A549 (cell line): ENCODE measurements around the gene KAT2A. TPM values are rescaled to one million over a fixed set of nuclear protein-coding genes. Genes with fewer than 3 reads are reported as not detected.
A peak's percentile ranks its signal among the peaks of the same experiment; 100 is the strongest.
"Not testable (repeated sequence)": the region's sequence is repeated elsewhere in the genome, so short reads cannot be mapped to it uniquely, and the experiment has no call there.

Experiments used
- ATAC-seq, 2 experiments: fragments of 200-7000 bp in 1 of 2; fragments of >200 bp in 1 of 2; cut with Nextera tagmentation in 1 of 2; cut with Tn5 transposase in 1 of 2; 3 replicates each; pipeline versions ENCODE4 v1.8.0 to v1.9.1; 2018 to 2020; ENCODE audit warnings: mild to moderate bottlenecking in 1 of 2, moderate library complexity in 1 of 2
- CTCF ChIA-PET: fragments of 300-600 bp; sonication (Branson Sonifier 250); formaldehyde crosslinking; extraction: SDS; loops from one replicate; lab custom pipeline; 2021; ENCODE audit warnings: antibody characterized with exemption, inconsistent platforms; lab: Yijun Ruan, JAX
- POLR2A ChIA-PET: fragments of 350-600 bp; formaldehyde crosslinking; extraction: SDS; loops from one replicate; lab custom pipeline; 2021; ENCODE audit warnings: antibody characterized with exemption, inconsistent platforms; lab: Yijun Ruan, JAX
- DNase-seq, 2 experiments: peaks; one replicate each; pipeline versions ENCODE4 v3.0.0 to v3.0.0-alpha.2; 2011 to 2016; ENCODE audit warnings: low read depth in 1 of 2, low spot score in 1 of 2
- FAIRE-seq: peaks from 2 replicates; lab custom pipeline; 2011; peaks lifted over from hg19 to GRCh38; lab: Jason Lieb, UNC
- H3K27ac ChIP-seq, 2 experiments: fragments of >200 bp; sonication (Bioruptor Twin); formaldehyde crosslinking; 3 replicates each; pipeline ENCODE4 v1.5.1; 2016 to 2017
- H3K4me1 ChIP-seq: fragments of >200 bp; sonication (Bioruptor Twin); formaldehyde crosslinking; 3 replicates; pipeline ENCODE4 v1.6.1; 2016
- H3K4me2 ChIP-seq: fragments of >200 bp; sonication (Bioruptor Twin); formaldehyde crosslinking; 3 replicates; pipeline ENCODE4 v1.6.1; 2016
- H3K4me3 ChIP-seq: fragments of >200 bp; sonication (Bioruptor Twin); formaldehyde crosslinking; 3 replicates; pipeline ENCODE4 v1.5.1; 2016
- H3K9me3 ChIP-seq: fragments of >200 bp; sonication (Bioruptor Twin); formaldehyde crosslinking; 3 replicates; pipeline ENCODE4 v1.6.1; 2016
- CBX8 ChIP-seq: fragments of 200-600 bp; sonication (generic); IDR thresholded peaks from 2 replicates; pipeline ENCODE4 v1.6.1; 2016
- CEBPB ChIP-seq, 2 experiments: fragments of >200 bp in 1 of 2; sonication (Bioruptor Twin) in 1 of 2; formaldehyde crosslinking in 1 of 2; IDR thresholded peaks; 2 replicates each; pipeline ENCODE4 v1.6.1; 2012 to 2016
- CHD4 ChIP-seq: fragments of 200-600 bp; sonication (generic); IDR thresholded peaks from 2 replicates; pipeline ENCODE4 v1.6.1; 2016; ENCODE audit warnings: antibody characterized with exemption, mild to moderate bottlenecking, borderline replicate concordance
- EHMT2 ChIP-seq: fragments of 200-600 bp; sonication (generic); IDR thresholded peaks from 2 replicates; pipeline ENCODE4 v1.6.1; 2016; ENCODE audit warnings: antibody characterized with exemption, low read depth, mild to moderate bottlenecking, moderate library complexity
- ESRRA ChIP-seq: fragments of 150-350 bp; IDR thresholded peaks from 2 replicates; pipeline ENCODE4 v1.6.1; 2014; ENCODE audit warnings: mild to moderate bottlenecking, low read length, borderline replicate concordance
- FOSB ChIP-seq: fragments of 250-450 bp; sonication (Bioruptor Pico); IDR thresholded peaks from 2 replicates; pipeline ENCODE4 v1.5.0; 2020; ENCODE audit warnings: mild to moderate bottlenecking, moderate library complexity
- FOXS1 ChIP-seq: fragments of 250-450 bp; sonication (Bioruptor Pico); IDR thresholded peaks from 2 replicates; pipeline ENCODE4 v1.5.0; 2020; ENCODE audit warnings: mild to moderate bottlenecking, moderate library complexity
- HOXB5 ChIP-seq: fragments of 250-450 bp; sonication (Bioruptor Pico); IDR thresholded peaks from 2 replicates; pipeline ENCODE4 v1.5.0; 2020; ENCODE audit warnings: mild to moderate bottlenecking, moderate library complexity
- KDM1A ChIP-seq: fragments of 200-600 bp; sonication (generic); IDR thresholded peaks from 2 replicates; pipeline ENCODE4 v1.6.1; 2016; ENCODE audit warnings: low read depth, mild to moderate bottlenecking
- MYC ChIP-seq: IDR thresholded peaks from 2 replicates; pipeline ENCODE4 v1.6.1; 2012; ENCODE audit warnings: mild to moderate bottlenecking, inconsistent platforms, low read length, improper control_type of control experiment, borderline replicate concordance
- NPAS2 ChIP-seq: fragments of 250-450 bp; sonication (Bioruptor Pico); IDR thresholded peaks from 2 replicates; pipeline ENCODE4 v1.8.0; 2022; ENCODE audit warnings: mild to moderate bottlenecking, moderate library complexity, borderline replicate concordance
- NR3C1 ChIP-seq: fragments of >200 bp; sonication (Bioruptor Twin); formaldehyde crosslinking; IDR thresholded peaks from 3 replicates; pipeline ENCODE4 v1.6.1; 2017
- RFX5 ChIP-seq: fragments of 450-650 bp; IDR thresholded peaks from 2 replicates; pipeline ENCODE4 v1.7.1; 2014; ENCODE audit warnings: antibody characterized with exemption, mild to moderate bottlenecking, moderate library complexity
- RNF2 ChIP-seq: fragments of 200-600 bp; sonication (generic); IDR thresholded peaks from 2 replicates; pipeline ENCODE4 v1.6.1; 2016; ENCODE audit warnings: low read depth, mild to moderate bottlenecking, antibody characterized with exemption, moderate library complexity, borderline replicate concordance
- SMC3 ChIP-seq: fragments of >200 bp; sonication (Bioruptor Twin); formaldehyde crosslinking; IDR thresholded peaks from 3 replicates; pipeline ENCODE4 v1.6.1; 2018; ENCODE audit warnings: inconsistent platforms
- TFCP2L1 ChIP-seq: fragments of 250-450 bp; sonication (Bioruptor Pico); IDR thresholded peaks from 2 replicates; pipeline ENCODE4 v1.5.0; 2021; ENCODE audit warnings: mild to moderate bottlenecking
- WGBS: methylation state at CpG from one replicate; pipeline ENCODE4 v1.1.6; 2017; ENCODE audit errors: missing lambda C conversion rate; 5-methylcytosine and 5-hydroxymethylcytosine counted together
- polyA plus RNA-seq, 4 experiments: library from polyadenylated mRNA; depleted of rRNA in 3 of 4; stranded (reverse); fragments of >200 nt; fragmentation: RNase III in 1 of 4; extraction: RNeasy Plus Mini Kit Qiagen cat#74134 plus additional on column Dnase treatment in 1 of 4; gene quantifications; 2 replicates in 3 of 4; 3 replicates in 1 of 4; pipeline ENCODE4 v1.2.3, GENCODE V29; 2011 to 2017
- TF ChIP-seq, protein P1 (sequence below): fragments of 450-650 bp; IDR thresholded peaks from 2 replicates; pipeline ENCODE4 v1.6.1; 2014; ENCODE audit warnings: antibody characterized with exemption
- TF ChIP-seq, protein P2 (sequence below): fragments of >200 bp; sonication (Bioruptor Twin); formaldehyde crosslinking; IDR thresholded peaks from 3 replicates; pipeline ENCODE4 v1.6.1; 2016
- TF ChIP-seq, protein P3 (sequence below): fragments of 250-450 bp; sonication (Bioruptor Pico); IDR thresholded peaks from 2 replicates; pipeline ENCODE4 v1.5.0; 2020; ENCODE audit warnings: low read depth, mild to moderate bottlenecking, moderate library complexity
- TF ChIP-seq, protein P4 (sequence below): IDR thresholded peaks from 2 replicates; pipeline ENCODE4 v1.6.1; 2012; ENCODE audit warnings: low read depth, borderline replicate concordance

Gene KAT2A
- polyA plus RNA-seq, 2 of the 4 experiments (the other 2 are of a cell fraction): 42.2 to 68.1 TPM

DNA sequence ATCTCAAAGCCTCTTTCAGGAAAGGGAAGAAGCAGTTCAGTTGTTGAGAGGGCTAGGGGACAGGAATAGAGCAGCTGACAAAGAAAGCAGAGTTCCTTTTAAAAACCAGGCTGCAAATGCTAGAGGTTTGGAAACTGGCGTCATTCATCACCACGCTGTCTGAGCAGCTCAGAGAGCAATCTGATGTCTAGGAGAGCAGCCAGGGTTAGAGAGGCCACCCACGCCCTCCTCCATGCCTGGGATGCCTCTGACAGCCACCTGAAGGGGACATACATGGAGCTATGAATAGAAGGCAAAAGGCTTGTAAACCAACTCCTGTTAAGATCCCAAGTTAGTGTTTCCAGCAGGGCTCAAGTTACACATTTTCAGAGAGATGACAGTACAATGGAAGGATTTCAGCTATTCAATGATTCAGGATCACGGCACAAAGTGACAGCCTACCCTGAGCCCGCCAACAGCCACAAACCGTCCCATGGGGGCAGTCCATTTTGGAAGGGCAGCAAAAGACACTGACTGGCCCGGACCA is 21.3 kb upstream of the KAT2A start (continued):
- TF ChIP-seq NR3C1: no peak
- no peak for TF ChIP-seq HOXB5 (CRISPR knock-in tag)
- no peak for TF ChIP-seq SMC3
- TF ChIP-seq RNF2: no peak
- TF ChIP-seq, protein P1, sequence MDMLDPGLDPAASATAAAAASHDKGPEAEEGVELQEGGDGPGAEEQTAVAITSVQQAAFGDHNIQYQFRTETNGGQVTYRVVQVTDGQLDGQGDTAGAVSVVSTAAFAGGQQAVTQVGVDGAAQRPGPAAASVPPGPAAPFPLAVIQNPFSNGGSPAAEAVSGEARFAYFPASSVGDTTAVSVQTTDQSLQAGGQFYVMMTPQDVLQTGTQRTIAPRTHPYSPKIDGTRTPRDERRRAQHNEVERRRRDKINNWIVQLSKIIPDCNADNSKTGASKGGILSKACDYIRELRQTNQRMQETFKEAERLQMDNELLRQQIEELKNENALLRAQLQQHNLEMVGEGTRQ: no peak
- TF ChIP-seq FOXS1 (CRISPR knock-in tag): no peak
- no peak for TF ChIP-seq ESRRA
- no peak for TF ChIP-seq FOSB
- TF ChIP-seq KDM1A: no peak

DNA sequence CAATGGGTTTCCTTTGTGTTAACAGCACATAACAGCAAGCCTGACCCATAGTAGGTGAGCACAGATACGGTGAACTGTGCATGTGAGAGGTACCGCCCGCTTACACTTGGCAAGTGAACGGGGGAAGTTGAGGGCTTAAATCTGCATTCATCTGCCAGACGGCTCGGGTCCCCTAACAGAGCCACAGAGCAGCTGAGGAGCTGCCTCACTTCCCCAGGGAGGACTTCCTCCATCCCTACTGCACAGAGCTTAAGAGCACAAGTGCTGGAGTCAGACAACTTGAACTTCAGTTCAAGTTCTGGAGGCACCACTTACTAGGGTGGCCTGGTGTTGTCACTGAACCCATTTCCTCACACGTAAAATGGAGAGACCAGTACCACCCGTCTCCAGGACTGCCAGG is 20.2 kb upstream of the KAT2A start:
- FAIRE-seq (no peak), DNase-seq (no peak), ATAC-seq (no peak)
- 95% methylated on average over 8 of the region's 8 CpGs for WGBS
- Histone ChIP-seq H3K27ac (no peak overlapping the region), H3K4me3 (no peak overlapping the region), H3K9me3 (no peaks in the 10 kb centered on the region), H3K4me1 (peaks cover 18% of the 10 kb centered on the region), H3K4me2 (no peak overlapping the region)
- ChIA-PET POLR2A (no interaction called here), CTCF (interaction anchor here (1.7 to 3.8 kb wide), 2 partner anchors 12 to 23 kb away, joined by 6 to 8 read pairs; no protein-coding TSS in a partner anchor)
- TF ChIP-seq NPAS2 (CRISPR knock-in tag) (no peak), CHD4 (no peak), MYC (no peak), CBX8 (no peak), RFX5 (no peak), HOXB5 (CRISPR knock-in tag) (no peak), EHMT2 (no peak), TFCP2L1 (no peak)
- TF ChIP-seq, protein P2, sequence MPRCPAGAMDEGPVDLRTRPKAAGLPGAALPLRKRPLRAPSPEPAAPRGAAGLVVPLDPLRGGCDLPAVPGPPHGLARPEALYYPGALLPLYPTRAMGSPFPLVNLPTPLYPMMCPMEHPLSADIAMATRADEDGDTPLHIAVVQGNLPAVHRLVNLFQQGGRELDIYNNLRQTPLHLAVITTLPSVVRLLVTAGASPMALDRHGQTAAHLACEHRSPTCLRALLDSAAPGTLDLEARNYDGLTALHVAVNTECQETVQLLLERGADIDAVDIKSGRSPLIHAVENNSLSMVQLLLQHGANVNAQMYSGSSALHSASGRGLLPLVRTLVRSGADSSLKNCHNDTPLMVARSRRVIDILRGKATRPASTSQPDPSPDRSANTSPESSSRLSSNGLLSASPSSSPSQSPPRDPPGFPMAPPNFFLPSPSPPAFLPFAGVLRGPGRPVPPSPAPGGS: no peak
- TF ChIP-seq, protein P3, sequence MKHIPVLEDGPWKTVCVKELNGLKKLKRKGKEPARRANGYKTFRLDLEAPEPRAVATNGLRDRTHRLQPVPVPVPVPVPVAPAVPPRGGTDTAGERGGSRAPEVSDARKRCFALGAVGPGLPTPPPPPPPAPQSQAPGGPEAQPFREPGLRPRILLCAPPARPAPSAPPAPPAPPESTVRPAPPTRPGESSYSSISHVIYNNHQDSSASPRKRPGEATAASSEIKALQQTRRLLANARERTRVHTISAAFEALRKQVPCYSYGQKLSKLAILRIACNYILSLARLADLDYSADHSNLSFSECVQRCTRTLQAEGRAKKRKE: no peak
- TF ChIP-seq, protein P4, sequence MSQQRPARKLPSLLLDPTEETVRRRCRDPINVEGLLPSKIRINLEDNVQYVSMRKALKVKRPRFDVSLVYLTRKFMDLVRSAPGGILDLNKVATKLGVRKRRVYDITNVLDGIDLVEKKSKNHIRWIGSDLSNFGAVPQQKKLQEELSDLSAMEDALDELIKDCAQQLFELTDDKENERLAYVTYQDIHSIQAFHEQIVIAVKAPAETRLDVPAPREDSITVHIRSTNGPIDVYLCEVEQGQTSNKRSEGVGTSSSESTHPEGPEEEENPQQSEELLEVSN: no peak

DNA sequence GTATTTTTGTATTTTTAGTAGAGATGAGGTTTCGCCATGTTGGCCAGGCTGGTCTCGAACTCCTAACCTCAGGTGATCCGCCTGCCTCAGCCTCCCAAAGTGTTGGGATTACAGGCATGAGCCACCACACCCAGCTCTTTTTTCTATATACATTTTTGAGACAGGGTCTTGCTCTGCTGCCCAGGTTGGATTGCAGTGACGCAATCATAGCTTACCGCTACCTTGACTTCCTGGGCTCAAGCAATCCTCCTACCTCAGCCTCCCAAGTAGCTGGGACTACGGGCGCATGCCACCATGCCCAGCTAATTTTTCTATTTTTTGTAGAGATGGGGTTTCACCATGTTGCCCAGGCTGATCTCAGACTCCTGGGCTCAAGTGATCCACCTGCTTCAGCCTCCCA is 19.5 kb upstream of the KAT2A start:
- CTCF ChIA-PET: interaction anchor here (0.6 to 1.5 kb wide), 3 partner anchors 10 to 89 kb away, joined by 3 read pairs; no protein-coding TSS in a partner anchor
- POLR2A ChIA-PET, H3K4me2 ChIP-seq: not testable (repeated sequence)

More for the DNA sequence above, 19.5 kb upstream of the KAT2A start:
- ATAC-seq, H3K9me3 ChIP-seq, H3K4me3 ChIP-seq, DNase-seq, FAIRE-seq, H3K27ac ChIP-seq: not testable (repeated sequence)
- 94% methylated on average over 7 of the region's 7 CpGs for WGBS
- TF ChIP-seq CEBPB (IDR thresholded peaks at IDR 0.05): peak in 1 of 2 experiments; percentile 44; a peak in 3 of 4 replicates
- peaks cover 25% of the 10 kb centered on the region for H3K4me1 ChIP-seq
